ENCODE data around the gene MEPE. TPM values are rescaled to one million over a fixed set of nuclear protein-coding genes. Genes with fewer than 3 reads are reported as not detected.

Gene MEPE
- total and polyA plus RNA-seq, 4 donors: 0.07 TPM; not detected in 3

DNA sequence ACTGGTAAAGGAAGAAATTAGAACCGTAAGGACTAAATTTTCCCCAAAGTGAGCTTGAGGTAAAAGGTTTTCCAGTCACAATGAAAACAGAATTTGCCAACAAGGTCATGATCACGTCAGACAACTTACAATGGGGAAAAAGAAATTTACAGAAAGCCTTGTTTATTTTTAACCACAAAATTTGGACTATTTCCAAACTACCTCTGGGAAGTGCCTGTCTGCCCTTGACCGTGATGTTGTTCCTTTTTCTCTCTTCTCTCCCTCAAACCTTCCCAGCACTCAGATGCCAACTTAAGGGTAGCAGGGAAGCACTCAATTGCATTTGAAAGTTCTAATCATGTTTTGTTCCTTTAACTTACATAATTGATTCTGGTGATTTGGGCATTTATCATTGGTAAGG, 32.5 kb downstream of the MEPE start:
- Histone ChIP-seq H3K9me3 (ENCODE audit: control insufficient read depth in 4 of 4, low read length in 3 of 4) (peaks cover 0 to 3% (median 0%) of the 10 kb centered on the region in 4 donors), H3K4me3 (ENCODE audit: low read depth in 1 of 3, low read length in 3 of 3) (no peak overlapping the region), H3K9ac (ENCODE audit: low read depth in 1 of 2, low read length in 2 of 2) (peak overlapping the region in 1 of 2 donors; percentile 25), H3K27ac (ENCODE audit: low read depth in 1 of 2, low read length in 2 of 2) (peak overlapping the region; percentile 37 to 74), H3K27me3 (ENCODE audit: control insufficient read depth in 4 of 4, insufficient read depth in 4 of 4, low read length in 3 of 4) (no peaks in the 10 kb centered on the region), H3K4me1 (ENCODE audit: control insufficient read depth in 4 of 4, insufficient read depth in 4 of 4, low read length in 3 of 4) (peaks cover 2 to 14% (median 5%) of the 10 kb centered on the region in 4 donors), H3K36me3 (ENCODE audit: control insufficient read depth in 4 of 4, insufficient read depth in 3 of 4, low read depth in 1 of 4, low read length in 3 of 4) (no peaks in the 10 kb centered on the region)
- TF ChIP-seq RAD21 (IDR thresholded peaks at IDR 0.05): peak in 1 of 2 donors; percentile 20
- TF ChIP-seq GABPA (IDR thresholded peaks at IDR 0.05 in 1 of 2, conservative IDR thresholded peaks at IDR 0.05 in 1 of 2): no peak
- TF ChIP-seq, protein P1, sequence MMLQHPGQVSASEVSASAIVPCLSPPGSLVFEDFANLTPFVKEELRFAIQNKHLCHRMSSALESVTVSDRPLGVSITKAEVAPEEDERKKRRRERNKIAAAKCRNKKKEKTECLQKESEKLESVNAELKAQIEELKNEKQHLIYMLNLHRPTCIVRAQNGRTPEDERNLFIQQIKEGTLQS (IDR thresholded peaks at IDR 0.05): no peak
- TF ChIP-seq RXRA (IDR thresholded peaks at IDR 0.05): peak in 1 of 2 donors; percentile 37
- no peak for TF ChIP-seq FOXA1 (IDR thresholded peaks at IDR 0.05)
- TF ChIP-seq YY1 (IDR thresholded peaks at IDR 0.05): no peak
- TF ChIP-seq, protein P2, sequence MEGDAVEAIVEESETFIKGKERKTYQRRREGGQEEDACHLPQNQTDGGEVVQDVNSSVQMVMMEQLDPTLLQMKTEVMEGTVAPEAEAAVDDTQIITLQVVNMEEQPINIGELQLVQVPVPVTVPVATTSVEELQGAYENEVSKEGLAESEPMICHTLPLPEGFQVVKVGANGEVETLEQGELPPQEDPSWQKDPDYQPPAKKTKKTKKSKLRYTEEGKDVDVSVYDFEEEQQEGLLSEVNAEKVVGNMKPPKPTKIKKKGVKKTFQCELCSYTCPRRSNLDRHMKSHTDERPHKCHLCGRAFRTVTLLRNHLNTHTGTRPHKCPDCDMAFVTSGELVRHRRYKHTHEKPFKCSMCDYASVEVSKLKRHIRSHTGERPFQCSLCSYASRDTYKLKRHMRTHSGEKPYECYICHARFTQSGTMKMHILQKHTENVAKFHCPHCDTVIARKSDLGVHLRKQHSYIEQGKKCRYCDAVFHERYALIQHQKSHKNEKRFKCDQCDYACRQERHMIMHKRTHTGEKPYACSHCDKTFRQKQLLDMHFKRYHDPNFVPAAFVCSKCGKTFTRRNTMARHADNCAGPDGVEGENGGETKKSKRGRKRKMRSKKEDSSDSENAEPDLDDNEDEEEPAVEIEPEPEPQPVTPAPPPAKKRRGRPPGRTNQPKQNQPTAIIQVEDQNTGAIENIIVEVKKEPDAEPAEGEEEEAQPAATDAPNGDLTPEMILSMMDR (IDR thresholded peaks at IDR 0.05; ENCODE audit: low read depth, low read length, missing input control): no peak
- peak in 1 of 2 donors; percentile 29 for TF ChIP-seq HNF4A (conservative IDR thresholded peaks at IDR 0.05)
- peak; percentile 24 for TF ChIP-seq SP1 (IDR thresholded peaks at IDR 0.05)
- TF ChIP-seq HNF4G (IDR thresholded peaks at IDR 0.05): no peak
- TF ChIP-seq EGR1 (IDR thresholded peaks at IDR 0.05; ENCODE audit: low read depth in 2 of 2): no peak
- TF ChIP-seq NR2F2 (IDR thresholded peaks at IDR 0.05): peak; percentile 15
- TF ChIP-seq, protein P3, sequence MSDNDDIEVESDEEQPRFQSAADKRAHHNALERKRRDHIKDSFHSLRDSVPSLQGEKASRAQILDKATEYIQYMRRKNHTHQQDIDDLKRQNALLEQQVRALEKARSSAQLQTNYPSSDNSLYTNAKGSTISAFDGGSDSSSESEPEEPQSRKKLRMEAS (IDR thresholded peaks at IDR 0.05): no peak
- TF ChIP-seq JUND (IDR thresholded peaks at IDR 0.05): no peak
- TF ChIP-seq REST (IDR thresholded peaks at IDR 0.05): no peak
- TF ChIP-seq, protein P4, sequence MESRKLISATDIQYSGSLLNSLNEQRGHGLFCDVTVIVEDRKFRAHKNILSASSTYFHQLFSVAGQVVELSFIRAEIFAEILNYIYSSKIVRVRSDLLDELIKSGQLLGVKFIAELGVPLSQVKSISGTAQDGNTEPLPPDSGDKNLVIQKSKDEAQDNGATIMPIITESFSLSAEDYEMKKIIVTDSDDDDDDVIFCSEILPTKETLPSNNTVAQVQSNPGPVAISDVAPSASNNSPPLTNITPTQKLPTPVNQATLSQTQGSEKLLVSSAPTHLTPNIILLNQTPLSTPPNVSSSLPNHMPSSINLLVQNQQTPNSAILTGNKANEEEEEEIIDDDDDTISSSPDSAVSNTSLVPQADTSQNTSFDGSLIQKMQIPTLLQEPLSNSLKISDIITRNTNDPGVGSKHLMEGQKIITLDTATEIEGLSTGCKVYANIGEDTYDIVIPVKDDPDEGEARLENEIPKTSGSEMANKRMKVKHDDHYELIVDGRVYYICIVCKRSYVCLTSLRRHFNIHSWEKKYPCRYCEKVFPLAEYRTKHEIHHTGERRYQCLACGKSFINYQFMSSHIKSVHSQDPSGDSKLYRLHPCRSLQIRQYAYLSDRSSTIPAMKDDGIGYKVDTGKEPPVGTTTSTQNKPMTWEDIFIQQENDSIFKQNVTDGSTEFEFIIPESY (IDR thresholded peaks at IDR 0.05): no peak
- TF ChIP-seq FOXA2 (IDR thresholded peaks at IDR 0.05): peak; percentile 60
- TF ChIP-seq TAF1 (conservative IDR thresholded peaks at IDR 0.05): no peak
- WGBS: 28% methylated on average over 3 of the region's 3 CpGs
- DNase-seq (ENCODE audit: low spot score): no peak
